ENCODE measurements around the gene TSPAN3.

The TSPAN3 gene

DNA sequence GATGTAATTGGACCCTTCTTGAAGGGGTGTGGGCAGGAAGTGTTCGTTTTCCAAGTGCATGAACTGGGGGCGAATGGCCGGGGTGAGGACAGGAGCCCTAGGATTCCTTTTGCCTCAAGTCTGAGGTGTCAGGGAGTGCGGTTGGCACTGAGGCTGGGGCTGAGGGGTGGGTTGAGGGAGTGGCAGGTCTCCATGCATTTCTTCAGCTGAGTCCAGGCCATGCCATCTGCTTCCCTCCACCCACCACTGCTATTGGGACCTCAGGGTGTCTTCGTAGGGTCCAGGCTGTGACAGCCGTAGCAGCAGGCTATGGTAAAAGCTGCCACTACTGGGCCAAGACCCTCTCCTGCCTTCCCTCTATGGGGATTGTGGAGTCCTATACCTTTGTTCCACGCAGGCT lies 25.6 kb upstream of the TSPAN3 start:
- Mint-ChIP-seq H3K9me3 (ENCODE audit: low read depth) (no peaks in the 10 kb centered on the region), H3K36me3 (no peaks in the 10 kb centered on the region), H3K4me3 (no peak overlapping the region), H3K27ac (no peak overlapping the region), H3K27me3 (no peaks in the 10 kb centered on the region), H3K4me1 (ENCODE audit: low read depth) (no peaks in the 10 kb centered on the region)

DNA sequence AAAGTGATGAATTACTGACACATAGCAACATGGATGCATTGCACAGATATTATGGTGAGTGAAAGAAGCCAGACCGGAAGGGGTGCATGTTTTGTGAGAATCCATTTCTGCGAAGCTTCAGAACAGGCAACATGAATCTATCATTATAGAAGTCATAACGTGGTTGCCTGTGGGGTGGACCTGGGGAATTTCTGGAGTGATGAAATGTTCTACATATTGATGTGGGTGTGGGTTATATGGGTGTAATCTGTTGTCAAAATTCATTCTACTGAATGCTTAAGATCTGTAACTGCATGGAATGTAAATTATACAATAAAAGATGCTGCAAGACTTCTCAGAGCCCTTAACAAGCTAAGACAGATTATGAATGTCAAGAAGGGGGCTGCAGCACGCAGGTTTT lies 25.2 kb upstream of the TSPAN3 start:
- H3K27me3 Mint-ChIP-seq = no peaks in the 10 kb centered on the region
- no peak overlapping the region for H3K27ac Mint-ChIP-seq
- H3K9me3 Mint-ChIP-seq (ENCODE audit: low read depth) = no peaks in the 10 kb centered on the region
- H3K36me3 Mint-ChIP-seq = no peaks in the 10 kb centered on the region
- H3K4me1 Mint-ChIP-seq (ENCODE audit: low read depth) = no peaks in the 10 kb centered on the region
- H3K4me3 Mint-ChIP-seq = no peak overlapping the region

DNA sequence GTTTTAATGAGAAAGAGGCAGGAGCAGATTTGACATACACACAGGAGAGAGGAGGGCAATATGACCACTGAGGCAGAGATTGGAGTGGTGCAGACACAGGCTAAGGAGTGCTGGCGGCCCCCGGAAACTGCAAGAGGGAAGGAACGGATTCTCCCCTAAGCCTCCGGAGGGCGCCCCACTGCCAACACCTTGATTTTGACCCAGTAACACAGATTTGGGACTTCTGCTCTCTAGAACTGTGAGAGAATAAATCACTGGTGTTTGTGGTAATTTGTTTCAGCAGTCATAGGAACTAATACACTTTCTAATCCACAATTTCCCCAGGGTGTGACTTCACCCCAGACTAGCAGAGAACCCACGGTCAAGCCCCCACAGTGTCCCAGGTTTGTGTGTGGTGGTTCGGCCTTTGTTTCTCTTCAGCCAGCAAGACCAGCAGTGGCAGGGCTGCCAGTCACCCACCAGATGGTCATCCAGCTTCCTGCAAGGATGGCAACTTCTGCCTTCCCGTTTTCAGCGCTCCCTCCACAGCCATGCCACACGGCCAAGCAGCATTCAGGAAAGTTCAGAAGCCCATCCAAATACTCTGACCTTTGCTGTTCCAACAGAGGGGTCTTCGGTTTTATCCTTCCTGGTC lies 23.6 kb upstream of the TSPAN3 start:
- no peak overlapping the region for H3K27ac Mint-ChIP-seq
- no peaks in the 10 kb centered on the region for H3K27me3 Mint-ChIP-seq
- H3K9me3 Mint-ChIP-seq (ENCODE audit: low read depth) = no peaks in the 10 kb centered on the region
- no peaks in the 10 kb centered on the region for H3K36me3 Mint-ChIP-seq
- H3K4me1 Mint-ChIP-seq (ENCODE audit: low read depth) = no peaks in the 10 kb centered on the region
- no peak overlapping the region for H3K4me3 Mint-ChIP-seq

DNA sequence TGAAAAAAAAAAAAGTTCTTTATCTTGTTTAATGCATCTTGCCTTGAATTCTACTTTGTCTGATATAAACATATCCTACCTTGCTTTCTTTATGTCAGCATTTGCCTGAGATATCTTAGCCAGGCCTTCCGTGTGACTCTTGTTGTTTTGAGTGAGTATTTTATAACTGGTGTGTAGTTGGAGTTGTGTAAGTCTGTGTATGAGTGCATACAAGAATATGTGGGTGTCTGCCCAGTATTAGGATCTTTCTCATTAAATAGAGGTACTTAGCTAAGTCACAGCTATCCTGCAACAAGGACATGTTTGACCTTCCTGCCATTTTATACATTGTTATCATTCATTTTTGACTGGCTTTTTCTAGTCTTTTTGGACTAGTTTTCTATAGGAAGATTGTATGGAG lies 22.5 kb upstream of the TSPAN3 start:
- Mint-ChIP-seq H3K4me3 (no peak overlapping the region), H3K27me3 (no peaks in the 10 kb centered on the region), H3K4me1 (ENCODE audit: low read depth) (no peaks in the 10 kb centered on the region), H3K36me3 (no peaks in the 10 kb centered on the region), H3K9me3 (ENCODE audit: low read depth) (no peaks in the 10 kb centered on the region), H3K27ac (no peak overlapping the region)

DNA sequence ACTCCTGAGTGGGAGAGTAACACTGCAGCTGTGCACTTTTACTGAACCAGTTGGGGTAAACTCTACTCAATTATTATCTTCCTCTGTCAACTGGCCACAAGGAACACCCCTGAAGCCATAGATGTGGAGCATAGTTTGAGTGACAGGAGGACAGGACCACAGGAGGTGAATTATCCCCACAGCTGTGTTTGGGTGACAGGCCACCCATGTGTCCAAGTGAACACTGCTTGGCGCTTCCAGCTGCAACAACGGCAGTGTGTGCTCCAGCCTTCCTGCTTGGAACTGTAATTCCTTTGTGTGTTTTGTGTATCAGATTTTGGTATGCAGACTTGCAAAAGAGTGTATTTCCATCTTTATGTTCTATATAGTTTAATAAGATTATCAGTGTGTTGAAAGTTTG lies 20.2 kb upstream of the TSPAN3 start:
- H3K27me3 Mint-ChIP-seq = no peaks in the 10 kb centered on the region
- no peaks in the 10 kb centered on the region for H3K9me3 Mint-ChIP-seq (ENCODE audit: low read depth)
- no peaks in the 10 kb centered on the region for H3K36me3 Mint-ChIP-seq
- H3K4me3 Mint-ChIP-seq = no peak overlapping the region
- H3K4me1 Mint-ChIP-seq (ENCODE audit: low read depth) = no peaks in the 10 kb centered on the region
- H3K27ac Mint-ChIP-seq = no peak overlapping the region

DNA sequence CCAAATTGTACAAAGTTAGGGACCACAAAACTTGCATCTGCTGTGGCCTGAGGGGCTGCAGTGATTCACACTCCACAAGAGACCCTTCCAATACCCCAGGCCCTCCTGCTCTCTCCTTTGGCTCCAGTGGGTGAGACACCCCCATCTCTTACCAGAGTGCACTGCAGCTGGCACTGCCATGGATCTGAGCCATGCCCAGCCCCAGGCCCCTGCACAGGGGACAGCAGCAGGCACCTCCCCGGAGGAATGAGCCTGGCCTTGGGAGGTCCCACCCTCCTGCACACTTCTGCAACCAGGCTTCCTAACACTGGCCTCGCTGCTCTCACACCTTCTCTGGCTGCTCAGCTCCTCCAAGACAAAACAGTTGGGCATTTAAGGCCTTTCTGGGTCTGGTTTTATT lies 16.3 kb upstream of the TSPAN3 start:
- no peaks in the 10 kb centered on the region for H3K36me3 Mint-ChIP-seq
- H3K4me1 Mint-ChIP-seq (ENCODE audit: low read depth) = peaks cover 17% of the 10 kb centered on the region
- no peaks in the 10 kb centered on the region for H3K27me3 Mint-ChIP-seq
- H3K4me3 Mint-ChIP-seq = no peak overlapping the region
- no peak overlapping the region for H3K27ac Mint-ChIP-seq
- no peaks in the 10 kb centered on the region for H3K9me3 Mint-ChIP-seq (ENCODE audit: low read depth)

DNA sequence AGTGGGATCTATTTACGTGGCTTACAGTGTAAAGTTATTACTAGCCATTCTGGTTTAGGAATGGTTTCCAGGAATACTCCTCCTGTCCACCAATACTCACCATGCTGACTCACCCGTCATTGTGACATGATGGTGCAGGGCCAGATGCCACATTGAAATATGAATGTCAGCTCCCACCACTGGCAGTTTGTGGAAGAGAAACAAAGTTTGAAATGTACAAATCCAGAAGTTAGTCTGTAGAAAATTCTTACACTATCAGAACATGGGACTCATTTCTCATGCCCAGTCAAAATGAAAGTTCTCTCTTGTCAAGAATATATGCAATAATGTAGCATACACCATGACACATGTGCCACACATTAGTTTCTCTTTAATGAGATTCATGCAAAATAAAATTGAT lies 14.4 kb upstream of the TSPAN3 start:
- H3K27me3 Mint-ChIP-seq = no peaks in the 10 kb centered on the region
- H3K36me3 Mint-ChIP-seq = no peaks in the 10 kb centered on the region
- no peaks in the 10 kb centered on the region for H3K9me3 Mint-ChIP-seq (ENCODE audit: low read depth)
- no peak overlapping the region for H3K27ac Mint-ChIP-seq
- peaks cover 17% of the 10 kb centered on the region for H3K4me1 Mint-ChIP-seq (ENCODE audit: low read depth)
- no peak overlapping the region for H3K4me3 Mint-ChIP-seq

DNA sequence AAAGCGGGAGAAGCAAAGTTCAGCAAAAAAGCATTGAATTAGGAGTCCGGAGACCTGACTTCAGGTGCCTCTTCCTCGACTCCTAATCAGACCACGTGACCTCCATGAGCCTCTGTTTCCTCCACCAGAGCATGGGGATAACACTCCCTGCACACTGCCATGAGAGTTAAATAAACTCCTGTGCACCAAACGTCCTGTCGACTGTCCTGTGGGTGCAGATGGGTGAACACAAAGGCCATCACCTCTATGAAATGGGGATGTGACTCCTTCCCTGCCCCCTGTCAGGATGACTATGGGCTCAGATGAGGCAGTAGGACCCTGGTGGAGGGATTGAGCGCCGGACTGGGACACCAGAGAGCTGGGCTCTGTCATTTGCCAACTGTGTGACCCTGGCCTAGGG lies 13.5 kb upstream of the TSPAN3 start:
- peaks cover 17% of the 10 kb centered on the region for H3K4me1 Mint-ChIP-seq (ENCODE audit: low read depth)
- no peak overlapping the region for H3K27ac Mint-ChIP-seq
- H3K4me3 Mint-ChIP-seq = no peak overlapping the region
- no peaks in the 10 kb centered on the region for H3K9me3 Mint-ChIP-seq (ENCODE audit: low read depth)
- no peaks in the 10 kb centered on the region for H3K36me3 Mint-ChIP-seq
- no peaks in the 10 kb centered on the region for H3K27me3 Mint-ChIP-seq

DNA sequence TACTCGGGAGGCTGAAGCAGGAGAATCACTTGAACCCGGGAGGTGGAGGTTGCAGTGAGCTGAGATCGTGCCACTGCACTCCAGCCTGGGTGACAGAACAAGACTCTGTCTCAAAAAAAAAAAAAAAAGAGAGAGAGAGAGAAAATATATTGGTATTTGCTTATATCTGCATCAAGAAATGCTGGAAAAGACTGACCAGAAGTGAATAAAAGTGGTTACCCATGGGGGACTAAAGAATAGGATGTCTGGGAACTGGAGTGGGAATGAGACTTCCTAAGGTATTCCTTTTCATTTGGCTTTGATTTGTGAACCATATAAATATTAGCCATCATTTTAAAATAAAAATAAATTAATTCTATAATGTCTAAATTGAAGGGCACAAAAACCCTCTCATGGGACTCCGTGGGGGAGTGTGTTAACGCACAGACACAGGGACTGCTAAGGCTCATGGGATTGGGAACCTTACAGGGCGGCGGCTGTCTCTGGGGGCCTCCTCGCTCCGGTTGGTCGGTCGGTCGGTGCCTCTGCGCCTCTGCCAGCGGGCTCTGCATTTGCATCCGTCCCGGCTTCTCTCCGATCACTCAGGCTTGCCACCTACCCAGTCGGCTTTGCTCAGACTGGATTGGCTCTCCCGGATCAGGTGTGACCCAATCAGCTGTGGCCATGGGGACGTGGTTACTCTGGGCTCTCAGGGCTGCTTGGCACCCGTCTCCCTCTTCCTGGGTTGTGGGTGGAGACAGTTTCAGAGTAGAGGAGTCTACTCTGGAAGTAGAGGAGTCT lies 12.7 kb upstream of the TSPAN3 start:
- Mint-ChIP-seq H3K27ac (no peak overlapping the region), H3K36me3 (no peaks in the 10 kb centered on the region), H3K4me1 (ENCODE audit: low read depth) (peaks cover 17% of the 10 kb centered on the region), H3K4me3 (peak overlapping the region; percentile 70), H3K27me3 (no peaks in the 10 kb centered on the region), H3K9me3 (ENCODE audit: low read depth) (no peaks in the 10 kb centered on the region)

DNA sequence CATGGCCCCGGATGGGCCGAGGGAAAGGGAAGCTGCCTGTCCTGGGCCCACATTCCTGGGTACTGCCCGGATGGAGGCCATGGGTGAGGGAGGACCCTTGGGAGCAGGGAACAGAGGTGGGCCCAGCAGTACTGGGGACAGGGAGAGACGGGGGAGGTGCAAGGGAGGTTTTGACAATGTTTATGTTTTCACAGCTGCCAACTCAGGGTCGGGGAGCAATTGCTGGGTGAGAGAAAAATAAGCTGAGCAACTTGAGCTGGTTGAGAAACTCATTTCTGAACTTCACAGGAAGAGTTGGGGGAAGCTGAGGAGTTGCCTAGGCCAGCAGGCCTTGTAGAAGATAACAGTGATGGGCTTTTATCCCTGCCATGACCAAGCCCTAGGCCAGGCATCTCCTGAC lies 11.1 kb upstream of the TSPAN3 start:
- Mint-ChIP-seq H3K27me3 (no peaks in the 10 kb centered on the region), H3K9me3 (ENCODE audit: low read depth) (no peaks in the 10 kb centered on the region), H3K27ac (no peak overlapping the region), H3K4me1 (ENCODE audit: low read depth) (peaks cover 17% of the 10 kb centered on the region), H3K36me3 (no peaks in the 10 kb centered on the region), H3K4me3 (no peak overlapping the region)

DNA sequence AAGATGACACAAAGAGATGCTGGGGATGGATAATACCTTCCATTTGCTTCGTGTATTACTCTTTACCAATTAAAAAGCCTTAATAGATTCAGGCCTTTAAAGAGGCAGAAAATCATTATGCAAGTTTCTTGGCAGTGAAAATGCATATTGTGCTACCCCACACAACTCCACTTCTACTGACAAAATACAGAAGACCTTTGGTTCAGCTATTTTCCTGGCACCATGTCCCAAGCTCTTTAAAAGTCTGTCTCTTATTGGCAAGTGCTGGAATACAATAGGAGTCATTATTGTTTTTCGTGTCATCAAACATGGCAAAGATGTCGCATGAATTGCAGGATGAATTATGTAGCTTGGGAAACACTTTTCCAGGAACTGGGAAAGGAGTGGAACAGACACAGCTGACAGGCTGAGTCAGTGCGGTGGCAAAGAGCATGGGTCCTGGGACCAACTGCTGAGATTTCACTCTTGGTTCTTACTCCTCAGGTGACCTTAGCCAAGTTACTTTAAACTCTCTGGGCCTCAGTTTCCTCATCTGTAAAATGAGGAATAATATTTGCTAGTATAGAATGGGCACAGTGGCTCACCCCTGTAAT lies 5.5 kb upstream of the TSPAN3 start:
- no peak overlapping the region for H3K4me3 Mint-ChIP-seq
- no peaks in the 10 kb centered on the region for H3K36me3 Mint-ChIP-seq
- peaks cover 8% of the 10 kb centered on the region for H3K4me1 Mint-ChIP-seq (ENCODE audit: low read depth)
- H3K27me3 Mint-ChIP-seq = no peaks in the 10 kb centered on the region
- no peaks in the 10 kb centered on the region for H3K9me3 Mint-ChIP-seq (ENCODE audit: low read depth)
- H3K27ac Mint-ChIP-seq = no peak overlapping the region

DNA sequence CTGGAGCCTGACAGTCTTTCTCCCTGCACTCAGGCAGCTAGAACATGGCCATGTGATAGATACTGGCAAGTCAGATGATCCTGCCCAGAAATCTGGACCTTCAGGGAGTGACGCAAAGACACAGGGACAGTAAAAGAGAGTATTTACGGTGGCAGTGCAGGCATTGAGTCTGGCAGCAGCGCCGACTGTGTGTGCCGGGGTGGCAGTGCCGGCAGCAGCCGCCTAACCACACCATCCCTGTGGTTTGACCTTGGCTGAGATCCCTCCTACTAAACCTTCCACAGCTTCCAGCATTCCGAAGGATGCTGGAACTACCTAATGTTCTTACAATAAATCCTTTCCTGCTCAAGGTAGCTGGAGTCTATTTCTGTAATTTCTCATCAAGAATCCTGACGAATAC lies 4.6 kb upstream of the TSPAN3 start:
- peaks cover 11% of the 10 kb centered on the region for H3K4me1 Mint-ChIP-seq (ENCODE audit: low read depth)

DNA sequence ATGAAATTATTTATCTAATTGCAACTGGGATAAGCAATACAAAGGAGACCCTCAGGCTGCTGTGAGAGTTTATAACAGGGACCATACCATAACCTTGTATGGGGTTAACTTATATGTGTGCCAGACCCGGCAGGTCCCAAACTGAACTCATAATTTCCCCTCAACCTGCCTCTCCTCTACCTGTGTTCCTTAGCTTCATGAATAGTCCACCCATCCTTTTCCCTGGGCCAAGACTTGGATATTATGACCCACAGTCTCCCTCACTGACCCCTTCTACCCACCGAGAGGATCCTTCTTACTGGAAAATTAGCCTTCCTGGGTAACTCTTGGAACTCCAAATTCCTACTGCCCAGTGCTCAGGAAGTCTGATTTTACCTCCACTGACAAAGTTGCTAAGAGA lies 3.4 kb upstream of the TSPAN3 start:
- H3K36me3 Mint-ChIP-seq = no peaks in the 10 kb centered on the region
- peaks cover 19% of the 10 kb centered on the region for H3K4me1 Mint-ChIP-seq (ENCODE audit: low read depth)
- no peak overlapping the region for H3K4me3 Mint-ChIP-seq
- H3K27me3 Mint-ChIP-seq = no peaks in the 10 kb centered on the region
- H3K9me3 Mint-ChIP-seq (ENCODE audit: low read depth) = no peaks in the 10 kb centered on the region
- H3K27ac Mint-ChIP-seq = no peak overlapping the region

More for the DNA sequence above, 4.6 kb upstream of the TSPAN3 start:
- no peaks in the 10 kb centered on the region for H3K36me3 Mint-ChIP-seq
- no peaks in the 10 kb centered on the region for H3K27me3 Mint-ChIP-seq
- no peak overlapping the region for H3K27ac Mint-ChIP-seq
- H3K9me3 Mint-ChIP-seq (ENCODE audit: low read depth) = no peaks in the 10 kb centered on the region
- no peak overlapping the region for H3K4me3 Mint-ChIP-seq

DNA sequence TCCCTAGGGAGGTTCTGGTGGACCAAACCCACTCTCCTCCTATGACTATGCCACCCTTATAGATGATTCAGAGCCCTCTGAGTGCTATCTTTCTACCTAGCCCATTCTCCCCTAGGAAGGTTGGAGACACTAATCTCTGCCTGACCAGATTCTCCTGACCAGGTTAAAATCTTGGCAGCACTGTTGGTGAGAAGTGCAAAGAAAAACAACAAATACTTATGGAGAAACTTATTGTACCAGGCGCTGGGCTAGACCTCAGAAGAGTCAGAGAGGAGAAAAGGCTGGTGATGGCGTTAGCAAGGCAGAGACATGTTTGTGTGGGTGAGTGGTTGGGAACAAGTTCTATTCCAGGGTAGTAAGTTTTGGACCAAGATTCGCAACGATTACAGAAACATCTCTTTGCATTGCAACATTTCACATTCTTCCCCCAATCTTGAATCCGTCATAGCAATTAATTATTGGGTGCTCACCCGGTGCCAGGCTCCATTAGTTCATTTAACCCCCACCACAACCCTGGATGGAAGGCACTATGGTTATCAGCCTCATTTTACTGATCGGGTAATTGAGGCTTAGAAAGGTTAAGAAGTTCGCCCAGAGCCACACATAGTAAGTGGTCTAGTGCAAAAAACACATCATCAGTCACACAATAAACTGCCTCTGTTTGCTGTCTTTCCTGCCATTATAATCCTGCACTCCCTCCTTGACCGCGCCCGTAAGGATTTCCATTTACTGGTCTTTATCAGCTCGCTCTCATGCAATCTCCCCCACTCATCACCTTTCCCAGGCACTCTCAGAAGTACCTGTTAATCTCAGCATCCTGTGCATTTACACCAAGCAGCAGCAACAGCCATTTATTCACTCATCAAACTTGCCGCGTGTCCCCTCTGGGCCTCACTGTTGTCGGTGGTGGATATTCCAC lies 655 bp upstream of the TSPAN3 start:
- H3K9me3 Mint-ChIP-seq (ENCODE audit: low read depth) = no peaks in the 10 kb centered on the region
- H3K36me3 Mint-ChIP-seq = peaks cover under 1% of the 10 kb centered on the region
- H3K27me3 Mint-ChIP-seq = no peaks in the 10 kb centered on the region
- H3K4me1 Mint-ChIP-seq (ENCODE audit: low read depth) = peaks cover 38% of the 10 kb centered on the region
- peak overlapping the region; percentile 74 for H3K4me3 Mint-ChIP-seq
- peak overlapping the region; percentile 87 for H3K27ac Mint-ChIP-seq

DNA sequence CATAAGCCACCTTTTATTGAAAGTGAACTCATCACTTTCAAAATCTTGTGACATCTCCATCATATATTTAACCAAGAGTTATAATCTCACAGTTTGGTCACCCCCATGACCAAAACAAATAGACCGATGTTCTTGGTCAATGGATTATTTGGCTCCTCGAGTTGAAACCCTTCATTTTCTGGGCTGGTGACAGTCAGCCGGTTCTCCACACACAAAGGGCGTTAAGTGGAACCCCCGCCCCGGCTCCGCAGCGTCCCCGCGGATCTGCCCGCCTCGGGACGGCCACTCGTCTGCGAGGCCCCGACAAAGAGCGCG lies 772 bp downstream of the TSPAN3 start:
- peak overlapping the region; percentile 90 for H3K4me3 Mint-ChIP-seq
- H3K36me3 Mint-ChIP-seq = peaks cover 2% of the 10 kb centered on the region
- H3K4me1 Mint-ChIP-seq (ENCODE audit: low read depth) = peaks cover 40% of the 10 kb centered on the region
- H3K9me3 Mint-ChIP-seq (ENCODE audit: low read depth) = no peaks in the 10 kb centered on the region
- no peaks in the 10 kb centered on the region for H3K27me3 Mint-ChIP-seq
- peak overlapping the region; percentile 66 for H3K27ac Mint-ChIP-seq

Measured in activated naive CD8-positive, alpha-beta T cell (primary cell).